ENCODE measurements around the gene COMMD3.

- TF ChIP-seq SUZ12 (IDR thresholded peaks at IDR 0.05; ENCODE audit: extremely low read depth, insufficient read depth, insufficient read length) (no peak), YY1 (IDR thresholded peaks at IDR 0.05; ENCODE audit: insufficient read depth, insufficient read length) (no peak)
Observed at GRCh38 chr10:22332116-22332692, 16.0 kb downstream of the COMMD3 start.
